WTC11 (cell line): Measurements from ENCODE around the gene RFC2. TPM values are rescaled to one million over a fixed set of nuclear protein-coding genes. Genes with fewer than 3 reads are reported as not detected.

Source experiments
- ATAC-seq: fragments of 200-7000 bp; cut with Tn5 transposase; 2 replicates; pipeline ENCODE4 v1.10.0; 2021; ENCODE audit warnings: mild to moderate bottlenecking, moderate library complexity
- CTCF ChIA-PET: fragments of 300-600 bp; sonication (Branson Sonifier 250); formaldehyde crosslinking; loops from one replicate; lab custom pipeline; 2021; ENCODE audit warnings: antibody characterized with exemption; lab: Charles Lee
- POLR2A ChIA-PET: fragments of 350-600 bp; sonication (Branson Sonifier 250); formaldehyde crosslinking; loops from one replicate; lab custom pipeline; 2021; ENCODE audit warnings: antibody characterized with exemption; lab: Charles Lee
- DNase-seq: peaks from one replicate; pipeline ENCODE4 v3.0.0; 2021; ENCODE audit warnings: low spot score
- H3K27ac Mint-ChIP-seq: 2 replicates; pipeline ENCODE4 v1.8.0; 2021; ENCODE audit warnings: mixed read lengths
- H3K27me3 Mint-ChIP-seq: 2 replicates; pipeline ENCODE4 v1.8.0; 2021; ENCODE audit warnings: low read depth, mild to moderate bottlenecking, moderate library complexity, mixed read lengths
- H3K36me3 Mint-ChIP-seq: 2 replicates; pipeline ENCODE4 v1.8.0; 2021; ENCODE audit warnings: mixed read lengths
- H3K4me1 Mint-ChIP-seq: 2 replicates; pipeline ENCODE4 v1.8.0; 2022; ENCODE audit warnings: mixed read lengths
- H3K4me3 Mint-ChIP-seq: 2 replicates; pipeline ENCODE4 v1.8.0; 2021; ENCODE audit warnings: mild to moderate bottlenecking, moderate library complexity, mixed read lengths
- H3K9me3 Mint-ChIP-seq: 2 replicates; pipeline ENCODE4 v1.8.0; 2021; ENCODE audit warnings: mixed read lengths
- ATF2 ChIP-seq: sonication (generic); formaldehyde crosslinking; IDR thresholded peaks from 2 replicates; pipeline ENCODE4 v1.8.1; 2022; ENCODE audit warnings: low read depth, missing genetic modification reagents, borderline replicate concordance
- ETV6 ChIP-seq: sonication (generic); formaldehyde crosslinking; IDR thresholded peaks from 2 replicates; pipeline ENCODE4 v1.8.1; 2022; ENCODE audit warnings: mild to moderate bottlenecking, missing genetic modification reagents
- FOXP4 ChIP-seq: sonication (generic); formaldehyde crosslinking; IDR thresholded peaks from 2 replicates; pipeline ENCODE4 v1.8.0; 2022; ENCODE audit warnings: mild to moderate bottlenecking, missing genetic modification reagents
- GTF2I ChIP-seq: fragments of 250-450 bp; sonication (Bioruptor Pico); conservative IDR thresholded peaks from 2 replicates; pipeline ENCODE4 v1.4.0; 2021; ENCODE audit warnings: mild to moderate bottlenecking
- JAZF1 ChIP-seq: fragments of 250-450 bp; sonication (Bioruptor Pico); IDR thresholded peaks from 2 replicates; pipeline ENCODE4 v1.9.0; 2021; ENCODE audit warnings: moderate library complexity, mild to moderate bottlenecking, inconsistent platforms
- MAX ChIP-seq: sonication (generic); formaldehyde crosslinking; IDR thresholded peaks from 2 replicates; pipeline ENCODE4 v1.8.0; 2022; ENCODE audit warnings: mild to moderate bottlenecking, missing genetic modification reagents
- MLX ChIP-seq: sonication (generic); formaldehyde crosslinking; IDR thresholded peaks from 2 replicates; pipeline ENCODE4 v1.8.1; 2023; ENCODE audit warnings: mild to moderate bottlenecking, missing genetic modification reagents, moderate library complexity
- NFATC4 ChIP-seq: fragments of 250-450 bp; sonication (Bioruptor Pico); IDR thresholded peaks from 2 replicates; pipeline ENCODE4 v1.9.0; 2021; ENCODE audit warnings: mild to moderate bottlenecking
- PRDM15 ChIP-seq: sonication (generic); formaldehyde crosslinking; IDR thresholded peaks from 2 replicates; pipeline ENCODE4 v1.8.0; 2022; ENCODE audit warnings: missing genetic modification reagents
- STAT6 ChIP-seq: sonication (generic); formaldehyde crosslinking; conservative IDR thresholded peaks from 2 replicates; pipeline ENCODE4 v1.8.1; 2023; ENCODE audit warnings: mild to moderate bottlenecking, low read depth, missing genetic modification reagents, moderate library complexity
- USF1 ChIP-seq: sonication (generic); formaldehyde crosslinking; IDR thresholded peaks from 2 replicates; pipeline ENCODE4 v1.8.0; 2022; ENCODE audit warnings: mild to moderate bottlenecking, missing genetic modification reagents
- ZNF281 ChIP-seq: sonication (generic); formaldehyde crosslinking; IDR thresholded peaks from 2 replicates; pipeline ENCODE4 v1.8.0; 2023; ENCODE audit warnings: mild to moderate bottlenecking, missing genetic modification reagents
- ZNF396 ChIP-seq: fragments of 250-450 bp; sonication (Bioruptor Pico); IDR thresholded peaks from 2 replicates; pipeline ENCODE4 v1.8.0; 2021; ENCODE audit warnings: mild to moderate bottlenecking, moderate library complexity, borderline replicate concordance
- ZNF423 ChIP-seq: fragments of 250-450 bp; sonication (Bioruptor Pico); IDR thresholded peaks from 2 replicates; pipeline ENCODE4 v2.1.2; 2022; ENCODE audit warnings: mild to moderate bottlenecking, moderate library complexity
- total RNA-seq: library from RNA; stranded (reverse); gene quantifications from 3 replicates; pipeline ENCODE4 v1.2.3, GENCODE V29; 2021

Gene RFC2
- total RNA-seq, 1 experiment from 2014 or later, result 80.7 TPM

- Mint-ChIP-seq H3K4me3 (no peak overlapping the region), H3K9me3 (no peaks in the 10 kb centered on the region), H3K27me3 (peaks cover 5% of the 10 kb centered on the region), H3K36me3 (peaks cover 13% of the 10 kb centered on the region), H3K4me1 (peaks cover 54% of the 10 kb centered on the region), H3K27ac (peak overlapping the region; percentile 82)
- TF ChIP-seq STAT6 (CRISPR knock-in tag) (no peak), ZNF396 (CRISPR knock-in tag) (no peak), ZNF423 (no peak), ZNF281 (CRISPR knock-in tag) (no peak), MLX (CRISPR knock-in tag) (no peak), ETV6 (no peak), USF1 (CRISPR knock-in tag) (no peak), ATF2 (CRISPR knock-in tag) (no peak), JAZF1 (CRISPR knock-in tag) (no peak), NFATC4 (no peak), PRDM15 (CRISPR knock-in tag) (no peak), FOXP4 (CRISPR knock-in tag) (no peak), GTF2I (CRISPR knock-in tag) (no peak), MAX (CRISPR knock-in tag) (no peak)
- DNase-seq (no peak), ATAC-seq (no peak)
- POLR2A ChIA-PET, result interaction anchor here (1.4 kb wide), 1 partner anchor 24 kb away, joined by 3 read pairs; no protein-coding TSS in a partner anchor
- CTCF ChIA-PET, result no interaction called here
Measured at GRCh38 chr7:74293577-74293908, 39.3 kb upstream of the RFC2 start.
